ENCODE data around the gene SEMA3B.
A peak's percentile ranks its signal among the peaks of the same experiment; 100 is the strongest.
"Not testable (repeated sequence)": the region's sequence is repeated elsewhere in the genome, so short reads cannot be mapped to it uniquely, and the experiment has no call there.

Gene SEMA3B

DNA sequence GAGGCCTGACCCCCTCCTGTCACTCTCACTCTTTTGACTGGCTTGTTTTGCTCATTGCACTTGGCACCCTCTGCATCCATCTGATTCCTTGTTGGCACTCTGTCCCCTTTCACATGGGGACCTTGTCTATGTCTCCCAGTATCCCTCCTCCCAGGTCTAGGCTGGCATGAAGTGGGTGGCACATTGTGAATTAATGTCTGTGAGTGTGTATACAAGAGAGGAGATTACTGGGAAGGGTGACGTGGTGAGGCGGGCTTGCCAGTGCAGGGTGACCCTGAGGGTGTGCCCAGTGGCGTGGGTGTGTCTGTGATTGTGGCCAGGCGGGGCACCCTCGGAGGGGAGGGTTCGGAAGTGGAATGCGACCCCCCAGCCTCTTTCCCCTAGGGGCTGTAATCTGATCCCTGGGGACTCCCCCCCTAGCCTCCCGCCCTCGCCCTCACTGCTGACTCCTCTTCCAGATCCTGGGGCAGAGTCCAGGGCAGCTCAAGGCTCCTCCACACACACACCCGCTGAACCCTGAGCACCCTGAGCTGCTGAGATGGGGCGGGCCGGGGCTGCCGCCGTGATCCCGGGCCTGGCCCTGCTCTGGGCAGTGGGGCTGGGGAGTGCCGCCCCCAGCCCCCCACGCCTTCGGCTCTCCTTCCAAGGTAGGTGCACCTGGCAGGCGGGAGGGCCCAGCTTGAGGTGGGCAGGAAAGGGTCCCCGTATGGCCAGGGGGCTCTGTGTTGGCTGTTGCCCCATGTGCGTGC, at the start of gene SEMA3B:
Gene SEMA3B, plus strand, starts transcription at position 445 of the 749 bp plus-strand sequence. Its CDS starts 94 bp downstream, at position 539.
- no peak for FAIRE-seq

DNA sequence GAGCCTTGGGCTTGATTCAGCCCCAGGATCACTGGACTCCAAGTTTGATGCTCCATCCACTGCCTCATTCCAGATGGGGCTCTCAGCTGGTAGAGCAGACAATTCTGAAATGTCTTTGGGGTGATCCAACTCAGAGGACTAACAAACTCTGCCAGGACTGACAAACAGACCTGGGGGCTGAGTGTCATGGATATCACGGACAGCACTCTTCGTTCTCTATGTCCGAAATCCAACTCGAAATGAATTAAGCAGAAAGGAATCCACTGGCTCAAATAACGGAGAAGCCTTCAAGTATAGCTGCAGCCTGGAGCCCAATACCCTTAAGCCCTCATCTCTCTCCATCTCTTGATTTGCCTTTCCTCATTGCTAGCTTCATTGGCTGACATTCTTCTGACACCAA, 49.7 kb upstream of the SEMA3B start:
- no peak for FAIRE-seq

DNA sequence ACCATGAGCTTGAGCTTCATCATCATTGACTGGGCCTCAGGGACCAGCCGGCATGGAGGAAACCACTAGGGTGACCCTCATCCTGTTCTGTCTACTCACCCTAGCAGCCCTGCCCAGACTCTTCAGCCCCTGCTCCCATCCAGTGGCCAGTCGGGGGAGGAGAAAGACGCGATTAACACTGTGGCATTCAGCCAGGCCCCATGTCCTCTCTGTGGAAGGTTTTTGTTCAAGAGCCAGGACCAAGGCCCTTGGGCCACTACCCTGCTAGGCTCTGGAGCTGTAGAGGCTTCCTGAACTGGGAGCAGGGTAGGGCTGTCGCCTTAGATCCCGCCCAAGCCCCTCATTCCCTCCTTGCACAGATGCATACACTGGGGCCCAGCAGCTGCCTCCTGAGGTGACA, 48.8 kb upstream of the SEMA3B start:
- no peak for FAIRE-seq

DNA sequence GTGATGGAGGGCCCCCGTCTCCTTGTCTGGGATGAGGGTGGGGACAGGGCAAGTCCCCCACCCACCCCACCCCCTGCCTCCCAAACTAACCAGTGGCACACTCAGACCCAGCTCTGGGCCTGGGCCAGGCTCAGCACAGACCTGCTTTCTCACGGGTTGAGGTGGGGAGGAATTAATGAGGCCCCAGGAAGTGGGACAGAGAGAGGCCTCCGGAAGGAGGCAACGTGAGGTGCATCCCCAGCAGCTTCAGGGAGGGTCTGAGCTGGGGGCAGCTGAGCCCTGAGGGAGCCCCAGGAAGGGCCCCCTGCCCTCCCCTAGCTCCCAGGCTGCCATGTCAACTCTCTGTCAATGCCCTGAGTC, 47.9 kb upstream of the SEMA3B start:
- FAIRE-seq = no peak

DNA sequence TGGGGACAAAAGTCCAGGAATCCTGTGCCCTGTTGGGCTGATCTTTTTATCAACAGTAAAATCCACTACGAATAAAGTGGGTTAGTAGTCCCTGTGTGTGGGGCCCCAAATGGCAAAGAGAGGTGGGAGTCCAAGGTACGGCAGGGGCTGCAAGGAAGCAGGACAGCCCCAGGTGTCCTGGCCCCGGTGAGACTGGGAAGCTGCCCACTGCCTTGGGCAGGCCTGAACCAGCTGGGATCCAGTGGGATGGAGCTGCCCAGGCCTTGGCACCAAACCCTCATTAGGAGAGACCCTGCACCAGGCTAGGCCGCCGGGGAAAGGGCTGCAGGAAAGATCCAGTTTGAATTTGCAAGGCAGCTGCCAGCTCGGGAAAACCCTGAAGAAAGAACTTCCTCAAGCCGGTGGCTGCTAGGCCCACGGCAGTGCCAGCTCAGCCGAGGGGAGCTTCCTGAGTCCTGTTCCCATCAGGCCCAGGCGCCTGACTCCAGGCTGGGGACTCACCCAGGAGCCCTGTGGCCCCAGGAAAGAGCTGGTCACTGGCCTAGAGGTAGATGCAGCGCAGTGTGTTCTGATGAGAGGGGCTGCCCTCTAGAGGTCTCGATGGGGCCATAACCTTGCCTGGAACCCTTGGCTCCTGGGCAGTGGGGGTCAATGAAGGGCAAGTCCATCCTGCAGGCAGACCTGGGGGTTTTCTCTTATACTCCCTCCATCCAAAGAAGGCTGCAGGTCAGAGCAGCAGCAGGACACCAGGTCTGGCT, 47.4 kb upstream of the SEMA3B start:
- no peak for FAIRE-seq

DNA sequence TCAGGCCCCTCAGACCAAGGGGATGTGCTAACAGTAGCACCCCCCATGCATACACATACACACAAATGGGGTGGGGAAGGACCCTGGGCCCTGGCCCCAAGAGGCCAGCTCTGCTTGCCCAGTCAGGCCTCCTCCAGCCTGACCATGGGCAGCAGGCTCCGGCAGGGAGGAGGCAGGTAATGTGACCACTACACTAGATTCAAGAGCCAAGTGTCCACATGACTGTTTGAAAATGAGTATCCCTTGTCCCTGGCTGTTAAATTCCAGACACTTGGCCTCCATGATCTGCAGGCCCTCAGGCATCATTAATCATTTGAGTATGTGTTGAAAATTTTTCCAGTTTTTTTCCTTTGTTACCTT, 46.8 kb upstream of the SEMA3B start:
- no peak for FAIRE-seq

DNA sequence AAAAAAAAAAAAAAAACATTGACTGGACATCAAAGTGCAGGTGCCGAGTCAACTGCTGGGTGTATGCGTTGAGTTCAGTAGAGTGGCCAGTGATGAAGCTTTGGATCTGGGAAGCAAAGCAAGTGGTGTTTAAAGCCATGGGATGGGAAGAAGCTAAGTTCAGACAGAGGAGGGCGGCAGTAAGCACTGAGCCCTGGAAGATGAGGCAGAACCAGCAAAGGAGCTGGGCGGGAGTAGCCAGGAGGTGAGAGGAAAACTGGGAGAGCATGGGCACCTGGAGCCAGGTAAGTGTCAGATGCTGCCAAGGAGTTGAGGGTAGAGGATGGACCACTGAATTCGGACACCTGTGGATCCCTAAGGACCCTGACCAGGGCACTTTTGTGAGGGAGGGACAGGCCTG, 44.3 kb upstream of the SEMA3B start:
- FAIRE-seq = no peak

DNA sequence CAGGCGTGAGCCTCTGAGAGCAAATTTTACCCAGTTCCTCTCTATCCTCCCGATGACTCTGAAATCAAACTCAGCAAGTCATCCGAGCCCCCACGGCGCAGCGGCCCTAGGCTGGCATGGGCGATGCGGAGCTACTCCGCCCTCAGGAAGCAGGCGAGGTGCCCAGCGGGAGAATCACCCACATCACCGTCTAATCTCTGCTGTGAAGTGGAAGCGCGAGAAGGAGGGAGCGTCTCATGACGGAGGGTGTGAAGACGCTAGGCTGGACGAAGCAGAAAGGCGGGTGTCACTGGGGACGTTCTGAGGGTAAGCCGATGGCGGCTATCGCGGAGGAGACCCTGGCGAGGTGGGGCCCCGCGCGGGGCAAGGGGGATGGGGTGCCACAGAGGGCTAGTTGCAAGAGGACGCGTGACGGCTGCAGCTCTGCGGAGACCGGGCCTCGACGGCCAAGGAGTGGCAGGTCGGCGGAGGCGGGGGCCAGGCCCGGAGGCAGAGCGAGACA, 42.0 kb upstream of the SEMA3B start:
- FAIRE-seq = no peak

DNA sequence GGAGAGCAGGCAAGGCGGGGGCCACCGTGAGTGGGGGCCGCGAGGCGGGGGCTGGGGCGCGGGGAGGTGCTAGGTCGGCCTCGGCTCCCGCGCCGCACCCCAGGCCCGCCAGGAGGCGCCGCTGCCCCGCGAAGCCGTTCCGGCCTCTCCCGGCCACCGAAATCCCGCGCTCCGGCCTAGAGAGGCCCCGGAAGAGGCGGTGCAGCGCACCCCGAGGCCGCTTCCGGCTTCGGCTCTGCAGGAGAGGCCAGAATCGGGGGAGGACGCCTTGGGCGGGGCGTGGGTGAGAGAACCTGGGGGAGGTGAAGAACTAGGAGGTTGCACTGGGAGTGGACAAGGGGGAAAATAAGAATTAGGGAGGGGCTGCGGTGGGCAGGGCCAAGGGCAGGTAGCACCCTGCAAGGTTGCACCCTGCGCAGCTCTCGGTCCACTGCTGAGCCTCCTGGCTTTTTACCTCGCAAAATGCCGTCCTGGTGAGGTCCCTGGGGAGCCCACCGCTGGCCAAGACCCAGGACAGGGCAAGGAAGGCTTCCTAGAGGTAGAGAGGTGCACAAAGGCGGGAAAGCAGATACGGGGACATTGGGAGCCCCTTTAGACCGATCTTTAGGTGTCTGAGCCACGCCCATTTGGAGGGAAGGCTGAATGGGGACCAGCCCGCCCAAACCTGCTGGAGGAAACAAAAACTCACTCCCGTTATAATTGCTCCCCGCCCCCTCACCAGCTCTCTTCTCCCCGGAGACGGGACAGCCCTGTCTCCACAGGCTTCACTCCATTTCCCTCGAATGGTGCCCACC, 41.4 kb upstream of the SEMA3B start:
- FAIRE-seq = no peak

DNA sequence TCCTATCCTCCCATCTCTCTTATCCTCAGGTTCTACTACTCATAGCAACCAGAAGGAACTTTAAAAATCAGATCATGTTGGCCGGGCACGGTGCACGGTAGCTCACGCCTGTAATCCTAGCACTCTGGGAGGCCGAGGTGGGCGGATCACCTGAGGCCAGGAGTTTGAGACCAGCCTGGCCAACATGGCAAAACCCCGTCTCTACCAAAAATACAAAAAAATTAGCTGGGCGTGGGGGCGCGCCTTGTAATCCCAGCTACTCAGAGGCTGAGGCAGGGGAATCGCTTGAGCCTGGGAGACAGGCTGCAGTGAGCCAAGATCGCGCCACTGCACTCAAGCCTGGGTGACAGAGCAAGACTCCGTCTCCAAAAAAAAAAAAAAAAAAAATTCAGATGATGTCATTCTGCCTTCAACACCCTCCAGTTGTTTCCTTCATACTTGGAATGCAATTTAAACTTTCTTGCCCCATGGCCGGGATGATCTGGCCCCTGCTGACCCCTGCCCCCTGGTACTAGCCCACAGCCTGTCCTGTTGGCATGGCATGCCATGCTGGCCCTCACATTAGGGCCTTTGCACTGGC, 40.7 kb upstream of the SEMA3B start:
- not testable (repeated sequence) for FAIRE-seq

DNA sequence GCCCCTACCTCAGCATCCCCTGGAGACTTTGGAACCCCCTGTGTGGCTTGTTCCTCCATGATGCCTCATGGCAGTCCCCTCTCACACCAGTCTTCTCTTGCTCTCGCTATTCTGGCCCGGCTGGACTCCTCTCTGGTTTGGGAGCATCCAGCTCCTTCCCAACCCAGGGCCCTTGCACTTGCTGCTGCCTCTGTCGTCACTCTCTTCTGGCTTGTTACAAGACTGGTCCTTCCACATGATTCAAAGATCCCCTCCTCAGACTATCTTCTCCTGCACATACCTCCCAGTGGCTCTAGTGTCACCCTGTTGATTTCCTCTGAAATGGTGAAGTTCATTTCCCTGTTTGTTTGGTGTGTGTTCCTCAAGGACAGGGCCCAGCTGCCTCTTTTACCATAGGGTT, 39.5 kb upstream of the SEMA3B start:
- no peak for FAIRE-seq

DNA sequence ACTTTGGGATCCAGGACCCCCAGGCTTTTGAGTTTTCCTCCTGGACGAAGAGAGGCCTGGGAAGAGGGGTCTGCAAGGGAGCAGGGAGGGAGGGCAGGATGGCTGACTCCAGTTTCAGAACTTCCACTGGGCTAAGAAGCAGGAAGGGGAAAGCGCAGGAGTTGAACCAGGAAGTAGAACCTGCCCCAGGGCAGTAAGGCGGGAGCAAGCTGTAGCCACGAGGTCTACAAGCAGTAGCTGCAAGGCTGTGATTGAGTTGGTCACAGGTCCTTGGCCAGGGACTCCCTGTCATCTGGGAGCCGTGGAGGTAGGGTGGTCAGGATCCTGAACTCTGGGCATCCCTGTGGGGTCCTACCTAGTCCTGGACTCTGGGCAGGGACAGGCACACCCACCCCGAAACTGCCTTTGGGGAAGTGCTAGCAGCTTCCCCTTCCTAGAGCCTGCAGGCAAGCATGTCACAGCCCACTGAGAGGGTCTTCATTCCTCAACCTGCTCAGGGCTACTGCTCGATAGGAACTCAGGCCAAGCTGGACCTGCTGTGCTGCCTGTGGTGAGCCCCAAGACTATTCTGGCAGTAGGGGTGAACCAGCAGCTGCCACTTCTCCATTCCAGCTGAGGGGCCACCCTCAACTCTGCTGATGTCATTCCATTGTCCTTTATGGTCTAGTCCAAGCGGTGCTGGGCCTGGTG, 38.7 kb upstream of the SEMA3B start:
- FAIRE-seq = no peak

DNA sequence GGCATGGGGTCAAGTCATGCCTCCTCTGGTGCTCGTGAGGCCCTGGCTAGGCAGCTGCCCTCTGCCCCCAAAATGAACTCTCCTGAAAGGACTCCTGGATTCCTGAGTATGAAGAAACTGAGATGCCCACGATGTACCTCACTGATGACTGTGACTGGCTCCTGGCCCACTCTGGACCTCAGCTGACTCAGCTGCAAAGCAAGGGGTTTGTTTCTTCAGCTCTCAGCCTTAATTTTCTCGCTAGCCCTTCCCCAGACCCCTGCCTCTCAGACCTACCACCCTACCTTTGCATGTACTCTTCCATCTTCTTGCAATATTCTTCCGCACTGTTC, 38.2 kb upstream of the SEMA3B start:
- no peak for FAIRE-seq

DNA sequence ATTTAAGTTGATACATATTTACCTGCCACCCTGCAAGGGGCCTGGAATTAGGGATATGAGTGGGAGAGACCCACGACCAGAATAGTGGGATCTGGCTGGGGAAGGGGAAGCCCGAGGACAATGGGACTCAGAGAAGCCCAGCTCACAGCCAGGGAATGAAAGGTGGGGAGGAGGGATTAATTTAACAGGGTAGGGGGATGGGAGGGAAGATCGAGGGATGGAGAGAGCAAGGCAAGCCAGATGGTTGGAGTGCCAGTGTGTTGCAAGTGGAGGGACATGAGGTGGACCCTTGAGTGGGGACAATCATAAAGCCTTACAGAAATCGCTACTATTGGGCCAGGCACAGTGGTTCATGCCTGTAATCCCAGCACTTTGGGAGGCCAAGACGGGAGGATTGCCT, 37.4 kb upstream of the SEMA3B start:
- FAIRE-seq = no peak

DNA sequence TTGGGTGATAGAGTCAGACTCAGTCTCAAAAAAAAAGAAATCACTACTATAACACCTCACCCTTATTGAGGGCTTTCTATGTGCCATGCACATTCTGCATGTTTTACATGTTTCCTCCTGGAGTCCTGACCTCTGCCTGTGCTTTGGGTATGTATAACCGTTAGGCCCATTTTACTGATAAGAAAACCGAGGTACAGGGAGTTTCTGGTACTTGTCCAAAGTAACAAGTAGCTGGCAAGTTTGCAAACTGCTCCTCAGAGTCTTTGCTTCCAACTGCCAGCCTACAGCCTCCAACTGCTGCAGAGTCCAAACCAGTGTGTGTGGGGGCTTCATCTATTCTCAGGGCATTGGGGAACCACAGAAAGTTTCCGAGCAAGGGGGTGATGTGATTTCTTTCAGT, 36.6 kb upstream of the SEMA3B start:
- FAIRE-seq = no peak

DNA sequence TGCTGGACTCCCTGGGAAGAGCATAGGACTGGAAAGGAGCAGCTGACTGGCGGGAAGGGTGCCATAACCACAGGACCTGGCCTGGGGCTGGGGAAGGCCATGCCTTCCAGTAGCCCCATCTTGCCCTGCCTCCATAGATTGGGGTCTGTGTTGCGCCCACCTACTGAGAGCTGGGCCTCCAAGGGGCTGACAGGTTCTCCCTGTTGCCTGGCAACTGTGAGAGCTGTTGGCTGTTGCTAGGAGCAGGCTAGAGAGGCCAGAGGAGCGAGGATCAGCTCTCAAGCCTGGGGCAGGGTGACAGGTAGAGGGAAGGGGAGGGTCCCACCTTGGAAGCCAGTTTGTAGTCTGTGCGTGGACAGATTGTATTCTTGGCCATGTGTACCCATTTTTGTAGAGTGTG, 35.8 kb upstream of the SEMA3B start:
- FAIRE-seq = no peak

DNA sequence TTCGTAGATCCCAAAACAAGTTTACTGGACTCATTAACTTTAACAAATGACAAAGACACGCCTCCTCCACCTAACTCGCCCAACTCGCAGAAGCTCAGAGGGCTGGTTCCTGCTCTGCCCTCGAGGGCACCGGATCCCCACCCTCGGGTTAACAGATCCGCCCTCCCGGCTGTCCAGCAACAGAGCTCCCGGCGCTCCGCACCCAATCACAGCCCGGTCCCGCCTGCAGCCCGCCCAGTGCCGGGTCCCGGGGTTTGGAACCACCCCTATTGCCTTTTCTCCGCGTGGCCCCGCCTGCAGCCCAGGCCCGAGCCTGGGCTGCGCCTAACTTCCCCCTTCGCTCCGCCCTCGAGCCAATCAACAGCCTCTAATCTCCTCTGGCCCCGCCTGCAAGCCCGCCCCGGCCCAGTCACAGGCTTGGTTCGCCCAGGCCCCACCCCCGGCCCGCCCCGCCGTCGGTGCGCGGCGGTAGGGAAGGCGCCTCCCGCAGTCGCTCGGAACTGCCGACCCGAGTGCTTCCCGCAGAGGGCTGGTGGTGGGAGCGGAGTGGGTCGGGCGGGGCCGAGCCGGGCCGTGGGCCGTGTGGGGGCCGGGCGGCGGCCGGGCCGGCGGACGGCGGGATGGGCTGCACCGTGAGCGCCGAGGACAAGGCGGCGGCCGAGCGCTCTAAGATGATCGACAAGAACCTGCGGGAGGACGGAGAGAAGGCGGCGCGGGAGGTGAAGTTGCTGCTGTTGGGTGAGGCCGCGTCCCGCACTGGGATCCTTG, 33.0 kb upstream of the SEMA3B start, which contains the start of gene GNAI2:
Gene GNAI2, plus strand, starts transcription at position 489 of the 768 bp plus-strand sequence. Its CDS starts 132 bp downstream, at position 621.
- peak; percentile 94 for FAIRE-seq

DNA sequence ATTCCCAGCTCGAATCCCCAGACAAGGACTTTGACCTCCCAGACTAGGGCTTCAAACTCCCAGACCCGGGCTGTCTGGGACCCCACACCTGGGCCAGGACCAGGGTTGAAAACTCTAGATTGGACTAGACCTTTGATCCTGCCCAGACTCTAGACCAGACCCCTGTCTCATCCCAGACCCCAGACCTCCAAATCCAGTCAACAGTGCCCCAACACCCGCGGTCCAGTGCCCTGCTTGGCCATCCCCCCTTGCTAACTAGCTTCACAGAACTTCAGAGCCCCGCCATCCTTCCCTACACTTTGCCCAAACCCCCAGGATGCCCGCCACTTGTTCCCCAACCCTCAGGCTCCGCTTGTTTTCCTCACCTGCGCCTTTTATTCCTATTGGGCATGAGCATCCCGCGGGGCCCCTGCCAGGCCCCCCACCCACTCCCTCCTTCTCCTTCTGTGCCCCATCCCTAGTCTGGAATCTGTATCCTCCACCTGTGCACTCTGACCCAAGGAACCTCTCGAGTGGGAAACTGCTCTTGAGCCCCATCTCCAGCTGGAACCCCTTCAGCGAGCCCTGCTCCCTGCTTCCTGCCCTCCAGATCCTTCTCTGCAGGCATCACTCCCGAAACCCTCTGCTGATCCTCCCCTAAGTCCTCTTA, 32.3 kb upstream of the SEMA3B start:
- no peak for FAIRE-seq

DNA sequence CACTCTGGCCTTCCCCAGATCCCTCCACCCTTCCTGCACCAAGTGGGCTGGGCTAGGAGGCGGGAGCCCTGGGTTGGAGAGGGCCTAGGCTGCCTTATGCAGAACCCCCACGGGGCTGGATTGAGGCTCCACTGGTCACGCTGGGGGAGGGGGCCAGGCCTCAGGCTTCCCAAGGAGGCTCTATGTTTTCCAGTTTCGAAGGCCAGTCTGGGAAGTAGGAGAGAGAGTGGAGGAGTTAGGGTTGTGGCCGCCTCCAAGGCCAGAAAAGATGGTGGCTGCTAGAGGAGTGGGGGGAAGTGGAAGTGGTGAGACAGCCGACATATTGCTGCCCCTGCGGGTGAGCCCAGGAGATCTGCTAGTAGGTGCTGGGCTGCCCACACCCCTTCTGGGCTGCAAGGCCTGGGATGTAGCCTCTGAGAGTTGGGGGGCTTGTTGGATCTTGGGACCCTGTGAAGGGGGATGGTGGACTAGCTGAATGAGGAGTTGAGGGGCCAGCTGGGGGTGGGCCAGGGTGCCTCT, 31.8 kb upstream of the SEMA3B start:
- FAIRE-seq = no peak

DNA sequence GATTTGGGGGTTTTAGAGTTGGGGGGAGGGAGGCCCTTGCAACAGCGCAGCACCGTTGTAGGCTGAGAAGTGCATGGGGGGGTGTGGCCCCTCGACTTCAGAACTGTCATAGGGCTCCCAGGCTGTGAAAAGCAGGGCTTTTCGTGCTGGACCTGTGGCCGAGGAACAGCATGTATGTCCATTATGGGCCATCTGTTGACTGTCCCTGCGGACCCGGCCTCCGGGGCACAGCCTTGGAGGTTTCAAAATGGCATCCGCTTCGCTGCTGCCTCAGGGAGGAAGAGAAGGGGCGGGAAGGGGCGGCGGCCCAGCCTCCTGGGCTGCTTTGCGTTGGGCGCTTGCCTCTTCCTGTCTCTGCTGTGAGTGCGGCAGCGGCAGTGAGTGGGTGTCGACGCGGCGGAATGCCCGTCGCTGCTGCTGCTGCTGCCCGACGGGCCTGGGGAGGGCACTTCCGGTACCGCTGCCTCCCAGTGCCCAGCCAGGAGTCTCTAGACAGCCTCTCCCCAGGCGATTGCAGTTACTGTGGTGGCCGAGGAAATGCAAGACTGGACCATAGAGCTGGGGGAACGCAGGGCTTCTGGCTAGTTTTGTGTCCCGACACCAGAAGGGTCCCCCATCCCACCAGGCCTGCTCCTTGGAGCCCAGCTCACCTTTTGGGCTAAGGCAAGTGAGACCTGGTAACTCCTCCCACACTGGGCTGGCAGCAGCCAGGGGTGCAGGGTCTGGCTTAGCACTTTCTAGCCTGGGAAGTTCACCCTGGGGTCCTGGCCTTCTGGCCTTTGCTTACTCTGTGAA, 31.0 kb upstream of the SEMA3B start:
- FAIRE-seq = no peak

Data from colon (tissue), 2 donors.